HG02623 (cell line): ENCODE data around the gene CNFN.

ENCODE experiments used
- ATAC-seq: cut with Tn5 transposase; IDR thresholded peaks from one replicate; pipeline ENCODE4 v1.9.1; 2021; ENCODE audit warnings: moderate library complexity; ENCODE audit not compliant: unreplicated experiment

Gene CNFN

GRCh38 chr19:42376177-42376555 lies 13.9 kb downstream of the CNFN start:
- no peak for ATAC-seq

- no peak for ATAC-seq
Measured at GRCh38 chr19:42375415-42376176, 14.5 kb downstream of the CNFN start.

GRCh38 chr19:42374826-42375376 lies 15.2 kb downstream of the CNFN start:
- ATAC-seq: no peak

- ATAC-seq: no peak
Measured at GRCh38 chr19:42370626-42371175, 19.4 kb downstream of the CNFN start.

GRCh38 chr19:42370068-42370520 lies 20.0 kb downstream of the CNFN start:
- no peak for ATAC-seq

- no peak for ATAC-seq
Measured at GRCh38 chr19:42369433-42370067, 20.5 kb downstream of the CNFN start.

- ATAC-seq: no peak
Measured at GRCh38 chr19:42368765-42369164, 21.3 kb downstream of the CNFN start.

- no peak for ATAC-seq
Measured at GRCh38 chr19:42368360-42368759, 21.7 kb downstream of the CNFN start.

- ATAC-seq: no peak
Measured at GRCh38 chr19:42367929-42368328, 22.2 kb downstream of the CNFN start.

- no peak for ATAC-seq
Measured at GRCh38 chr19:42366673-42367072, 23.4 kb downstream of the CNFN start.

- ATAC-seq: no peak
Measured at GRCh38 chr19:42363614-42364346, 26.3 kb downstream of the CNFN start.

GRCh38 chr19:42362891-42363440 lies 27.1 kb downstream of the CNFN start:
- ATAC-seq: no peak

- ATAC-seq: no peak
Measured at GRCh38 chr19:42362342-42362741, 27.8 kb downstream of the CNFN start.

GRCh38 chr19:42361545-42361910 lies 28.6 kb downstream of the CNFN start:
- ATAC-seq: no peak

GRCh38 chr19:42360787-42361544 lies 29.1 kb downstream of the CNFN start:
- ATAC-seq: no peak

- ATAC-seq: no peak
Measured at GRCh38 chr19:42357290-42357689, 32.8 kb downstream of the CNFN start.

GRCh38 chr19:42356686-42357085 lies 33.4 kb downstream of the CNFN start:
- ATAC-seq: no peak

- ATAC-seq: no peak
Measured at GRCh38 chr19:42355896-42356295, 34.2 kb downstream of the CNFN start.

GRCh38 chr19:42353341-42354015 lies 36.6 kb downstream of the CNFN start:
- no peak for ATAC-seq
